22Rv1 (cell line): Measurements from ENCODE around the gene CCDC102A.
"Not testable (repeated sequence)": the region's sequence is repeated elsewhere in the genome, so short reads cannot be mapped to it uniquely, and the experiment has no call there.

Experiments used
- H3K27ac ChIP-seq: fragments of 450-650 bp; 2 replicates; pipeline ENCODE4 v1.5.1; 2017
- ZFX ChIP-seq: fragments of 450-650 bp; IDR thresholded peaks from 2 replicates; pipeline ENCODE4 v1.6.1; 2017; ENCODE audit warnings: antibody characterized with exemption, borderline replicate concordance
- TF ChIP-seq, protein P1 (sequence below): fragments of 450-650 bp; IDR thresholded peaks from 2 replicates; pipeline ENCODE4 v1.5.1; 2017; ENCODE audit warnings: mild to moderate bottlenecking

Gene CCDC102A

DNA sequence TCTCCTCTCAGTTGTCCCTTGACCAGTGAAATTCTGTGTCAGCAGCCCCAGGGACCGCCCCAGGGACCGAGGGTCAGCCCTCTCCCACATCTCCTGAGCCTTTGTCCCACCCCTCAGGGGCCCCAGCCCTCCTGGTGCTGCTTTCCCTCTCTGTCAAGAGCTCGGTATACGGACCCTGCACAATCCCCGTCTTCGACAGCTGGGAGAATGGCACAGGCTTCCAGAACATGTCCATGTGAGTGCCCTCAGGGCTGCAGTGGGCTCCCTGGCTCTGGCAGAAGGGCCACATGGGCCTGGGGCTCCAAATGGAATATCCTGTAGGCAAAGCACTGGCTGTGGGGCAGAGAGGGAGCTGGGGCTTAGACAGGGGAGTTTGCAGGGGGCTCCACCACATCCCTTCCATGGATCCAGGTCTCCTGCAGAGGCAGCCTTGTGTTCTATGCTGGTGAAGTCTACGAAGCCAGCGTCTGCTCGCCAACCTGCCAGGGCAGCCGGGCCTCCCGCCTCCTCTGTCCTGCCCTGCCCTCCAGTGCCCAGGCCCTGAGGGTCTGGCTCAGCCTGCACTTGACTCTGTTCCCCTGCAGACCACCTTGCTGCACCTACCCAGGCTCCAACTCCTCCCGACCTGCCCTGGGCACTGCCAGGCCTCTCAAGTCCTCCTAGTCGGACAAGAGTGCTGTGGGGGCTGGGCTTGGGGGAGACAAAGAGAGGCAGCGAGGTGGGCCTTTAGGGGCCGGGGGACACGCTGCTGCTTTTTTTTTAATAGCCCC lies 34.1 kb upstream of the CCDC102A start:
- H3K27ac ChIP-seq = no peak overlapping the region
- no peak for TF ChIP-seq ZFX
- TF ChIP-seq, protein P1, sequence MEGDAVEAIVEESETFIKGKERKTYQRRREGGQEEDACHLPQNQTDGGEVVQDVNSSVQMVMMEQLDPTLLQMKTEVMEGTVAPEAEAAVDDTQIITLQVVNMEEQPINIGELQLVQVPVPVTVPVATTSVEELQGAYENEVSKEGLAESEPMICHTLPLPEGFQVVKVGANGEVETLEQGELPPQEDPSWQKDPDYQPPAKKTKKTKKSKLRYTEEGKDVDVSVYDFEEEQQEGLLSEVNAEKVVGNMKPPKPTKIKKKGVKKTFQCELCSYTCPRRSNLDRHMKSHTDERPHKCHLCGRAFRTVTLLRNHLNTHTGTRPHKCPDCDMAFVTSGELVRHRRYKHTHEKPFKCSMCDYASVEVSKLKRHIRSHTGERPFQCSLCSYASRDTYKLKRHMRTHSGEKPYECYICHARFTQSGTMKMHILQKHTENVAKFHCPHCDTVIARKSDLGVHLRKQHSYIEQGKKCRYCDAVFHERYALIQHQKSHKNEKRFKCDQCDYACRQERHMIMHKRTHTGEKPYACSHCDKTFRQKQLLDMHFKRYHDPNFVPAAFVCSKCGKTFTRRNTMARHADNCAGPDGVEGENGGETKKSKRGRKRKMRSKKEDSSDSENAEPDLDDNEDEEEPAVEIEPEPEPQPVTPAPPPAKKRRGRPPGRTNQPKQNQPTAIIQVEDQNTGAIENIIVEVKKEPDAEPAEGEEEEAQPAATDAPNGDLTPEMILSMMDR = no peak

DNA sequence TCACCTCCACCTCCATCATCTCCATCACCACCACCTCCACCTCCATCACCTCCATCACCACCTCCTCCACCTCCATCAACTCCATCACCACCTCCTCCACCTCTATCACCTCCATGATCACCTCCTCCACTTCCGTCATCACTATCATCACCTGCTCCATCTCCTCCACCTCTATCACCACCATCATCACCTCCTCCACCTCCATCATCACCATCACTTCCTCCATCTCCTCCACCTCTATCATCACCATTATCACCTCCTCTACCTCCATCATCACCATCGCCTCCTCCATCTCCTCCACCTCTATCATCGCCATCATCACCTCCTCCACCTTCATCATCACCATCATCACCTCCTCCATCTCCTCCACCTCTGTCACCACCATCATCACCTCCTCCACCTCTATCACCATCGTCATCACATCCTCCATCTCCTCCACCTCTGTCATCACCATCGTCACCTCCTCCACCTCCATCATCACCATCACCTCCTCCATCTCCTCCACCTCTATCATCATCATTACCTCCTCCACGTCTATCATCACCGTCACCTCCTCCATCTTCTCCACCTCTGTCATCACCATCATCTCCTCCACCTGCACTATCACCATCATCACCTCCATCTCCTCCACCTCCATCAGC lies 33.1 kb upstream of the CCDC102A start:
- no peak overlapping the region for H3K27ac ChIP-seq
- TF ChIP-seq, protein P1 = no peak
- no peak for TF ChIP-seq ZFX

DNA sequence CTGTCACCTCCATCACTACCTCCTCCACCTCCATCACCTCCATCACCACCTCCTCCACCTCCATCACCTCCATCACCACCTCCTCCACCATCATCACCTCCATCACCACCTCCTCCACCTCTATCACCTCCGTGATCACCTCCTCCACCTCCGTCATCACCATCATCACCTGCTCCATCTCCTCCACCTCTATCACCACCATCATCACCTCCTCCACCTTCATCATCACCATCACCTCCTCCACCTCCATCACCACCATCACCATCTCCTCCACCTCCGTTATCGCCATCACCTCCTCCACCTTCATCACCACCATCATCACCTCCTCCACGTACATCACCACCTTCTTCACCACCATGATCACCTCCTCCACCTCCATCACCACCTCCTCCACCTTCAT lies 32.4 kb upstream of the CCDC102A start:
- H3K27ac ChIP-seq = not testable (repeated sequence)

DNA sequence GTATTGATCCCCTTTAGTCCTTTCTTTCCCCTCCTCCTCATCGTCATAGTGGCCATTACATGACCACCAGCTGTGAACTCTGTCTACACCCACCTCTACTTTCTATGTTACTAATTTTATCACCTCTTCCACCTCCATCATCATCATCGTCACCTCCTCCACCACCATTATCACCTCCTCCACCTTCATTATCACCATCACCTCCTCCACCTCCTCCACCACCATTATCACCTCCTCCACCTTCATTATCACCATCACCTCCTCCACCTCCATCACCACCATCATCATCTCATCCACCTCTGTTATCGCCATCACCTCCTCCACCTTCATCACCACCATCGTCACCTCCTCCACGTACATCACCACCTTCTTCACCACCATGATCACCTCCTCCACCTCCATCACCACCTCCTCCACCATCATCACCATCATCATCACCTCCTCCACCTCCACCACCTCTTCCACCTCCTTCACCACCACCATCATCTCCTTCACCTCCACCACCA lies 31.9 kb upstream of the CCDC102A start:
- H3K27ac ChIP-seq = no peak overlapping the region
- TF ChIP-seq ZFX = no peak
- TF ChIP-seq, protein P1 = no peak

DNA sequence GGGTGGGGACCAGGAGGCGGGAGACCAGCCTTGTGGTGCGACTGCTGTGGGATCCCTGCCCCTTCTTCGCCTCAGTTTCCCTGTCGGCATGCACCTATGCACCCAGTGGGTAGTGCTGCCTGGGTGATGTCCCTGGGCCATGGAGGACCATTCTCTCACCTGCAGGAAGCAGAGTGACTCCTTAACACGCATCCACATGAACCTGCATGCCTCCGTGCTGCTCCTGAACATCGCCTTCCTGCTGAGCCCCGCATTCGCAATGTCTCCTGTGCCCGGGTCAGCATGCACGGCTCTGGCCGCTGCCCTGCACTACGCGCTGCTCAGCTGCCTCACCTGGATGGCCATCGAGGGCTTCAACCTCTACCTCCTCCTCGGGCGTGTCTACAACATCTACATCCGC lies 31.3 kb upstream of the CCDC102A start:
- no peak overlapping the region for H3K27ac ChIP-seq
- TF ChIP-seq ZFX = no peak
- TF ChIP-seq, protein P1 = no peak

DNA sequence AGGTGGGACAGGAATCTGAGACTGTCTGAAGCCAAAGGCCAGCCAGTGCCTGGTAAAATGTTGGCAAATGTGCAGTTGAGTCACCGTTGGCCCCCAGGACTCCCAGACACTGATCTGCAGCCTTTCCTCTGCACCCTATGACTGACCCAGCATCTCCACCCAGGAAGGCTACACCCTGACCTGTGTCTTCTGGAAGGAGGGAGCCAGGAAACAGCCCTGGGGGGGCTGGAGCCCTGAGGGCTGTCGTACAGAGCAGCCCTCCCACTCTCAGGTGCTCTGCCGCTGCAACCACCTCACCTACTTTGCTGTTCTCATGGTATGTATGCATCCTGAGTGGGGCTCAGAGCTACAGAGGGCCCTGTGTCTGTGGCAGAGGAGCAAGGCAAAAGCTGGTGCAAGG lies 30.1 kb upstream of the CCDC102A start:
- TF ChIP-seq, protein P1 = no peak
- no peak for TF ChIP-seq ZFX
- H3K27ac ChIP-seq = no peak overlapping the region

DNA sequence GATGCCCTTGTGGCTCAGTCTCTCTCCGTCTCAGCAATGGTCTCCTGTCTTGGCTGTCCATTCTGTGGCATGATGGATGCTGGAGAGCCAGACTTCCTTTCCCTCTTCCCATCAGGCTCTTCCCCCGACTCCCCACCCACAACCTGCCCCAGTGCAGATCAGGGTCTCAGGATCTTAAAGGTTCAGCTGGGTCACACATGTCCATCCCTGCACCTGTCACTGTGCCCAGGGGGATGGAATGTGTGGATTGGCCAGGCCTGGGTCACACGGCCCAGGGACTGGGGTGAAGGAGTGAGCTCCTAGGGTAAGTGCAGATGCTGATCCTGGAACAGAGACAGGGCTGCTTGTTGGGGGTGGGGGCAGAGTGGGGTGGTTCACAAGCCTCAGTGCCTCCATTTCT lies 29.1 kb upstream of the CCDC102A start:
- no peak overlapping the region for H3K27ac ChIP-seq
- TF ChIP-seq, protein P1 = no peak
